Stomach (tissue), 9 donors: ENCODE results near the gene GRK6. TPM values are rescaled to one million over a fixed set of nuclear protein-coding genes. Genes with fewer than 3 reads are reported as not detected.
A peak's percentile ranks its signal among the peaks of the same experiment; 100 is the strongest.

Experiments
- DNase-seq, 2 donors: peaks; one replicate each; pipeline versions ENCODE4 v3.0.0 to v3.0.0-alpha.2; 2013 to 2019
- H3K27ac ChIP-seq, 5 donors: fragments of 200-600 bp in 4 of 5; sonication (generic) in 4 of 5; one replicate each; pipeline ENCODE4 v1.5.1; 2013 to 2019; ENCODE audit warnings: mild to moderate bottlenecking in 1 of 5, moderate library complexity in 1 of 5
- H3K27me3 ChIP-seq, 3 donors: fragments of 200-600 bp; sonication (generic); one replicate each; pipeline ENCODE4 v1.5.1; 2017 to 2019; ENCODE audit warnings: mixed run types in 1 of 3
- H3K36me3 ChIP-seq, 4 donors: fragments of 200-600 bp; sonication (generic); 1 replicate in 3 of 4; 2 replicates in 1 of 4; pipeline ENCODE4 v1.5.1; 2016 to 2019
- H3K4me1 ChIP-seq, 4 donors: fragments of 200-600 bp; sonication (generic); one replicate each; pipeline ENCODE4 v1.5.1; 2016 to 2019
- H3K4me3 ChIP-seq, 4 donors: fragments of 200-600 bp; sonication (generic) in 3 of 4; one replicate each; pipeline ENCODE4 v1.5.1; 2016 to 2019; ENCODE audit warnings: mild to moderate bottlenecking in 1 of 4
- H3K9me3 ChIP-seq, 4 donors: fragments of 200-600 bp; sonication (generic); one replicate each; pipeline ENCODE4 v1.5.1; 2016 to 2019
- CTCF ChIP-seq, 7 experiments: fragments of 450-650 bp in 4 of 7; fragments of 200-600 bp in 3 of 7; sonication (generic) in 3 of 7; IDR thresholded peaks; one replicate each; pipeline ENCODE4 v1.5.1; 2016 to 2019; ENCODE audit warnings: antibody characterized with exemption in 7 of 7, control low read depth in 2 of 7, mild to moderate bottlenecking in 1 of 7
- EP300 ChIP-seq: sonication (generic); formaldehyde crosslinking; IDR thresholded peaks from one replicate; pipeline ENCODE4 v1.6.1; 2017; ENCODE audit warnings: antibody characterized with exemption
- POLR2A ChIP-seq, 4 donors: fragments of 450-650 bp; IDR thresholded peaks; one replicate each; pipeline ENCODE4 v1.6.1; 2016; ENCODE audit warnings: antibody characterized with exemption in 4 of 4, control low read depth in 2 of 4, mild to moderate bottlenecking in 1 of 4, moderate library complexity in 1 of 4
- POLR2AphosphoS5 ChIP-seq, 3 donors: sonication (generic); formaldehyde crosslinking; IDR thresholded peaks; one replicate each; pipeline ENCODE4 v1.6.1; 2016; ENCODE audit warnings: antibody characterized with exemption in 3 of 3
- WGBS, 5 donors: extraction: QIAGEN DNeasy Blood & Tissue Kit in 3 of 5; methylation state at CpG; one replicate each; pipeline versions ENCODE4 v1.1.5 to v1.1.7; 2013 to 2018; 5-methylcytosine and 5-hydroxymethylcytosine counted together
- intact Hi-C: fragments of 100-400 bp; cut with DNase I; formaldehyde crosslinking; loops from one replicate; pipeline ENCODE4 v1.15.1; 2023; ENCODE audit warnings: low total_unique reads
- polyA plus RNA-seq, 3 donors: library from polyadenylated mRNA; stranded (reverse); fragments of 200-250 nt; gene quantifications; one replicate each; pipeline ENCODE4 v1.2.3, GENCODE V29; 2013
- total RNA-seq, 5 donors: library from RNA; depleted of rRNA; stranded (reverse); fragments of >200 nt; gene quantifications; one replicate each; pipeline versions ENCODE4 v1.1.0 to v1.2.3, GENCODE V29; 2014 to 2016
- donor health status: healthy with polysubstance abuse.
- donor health status: Bipolar disorder and iron deficiency.
- donor health status: healthy.

Gene GRK6
- total and polyA plus RNA-seq, 8 donors = 1.8 to 91.2 (median 17.7) TPM

GRCh38 chr5:177402271-177403043 lies 24.0 kb upstream of the GRK6 start:
- H3K4me3 ChIP-seq = peak overlapping the region in 3 of 4 donors; percentile 46 to 79 (median 68)
- DNase-seq = peak; percentile 82 to 91
- no peaks in the 10 kb centered on the region for H3K36me3 ChIP-seq
- TF ChIP-seq POLR2AphosphoS5 (IDR thresholded peaks at IDR 0.05) (peak in 1 of 3 donors; percentile 67), CTCF (IDR thresholded peaks at IDR 0.05) (peak in 5 of 7 experiments; percentile 22 to 68 (median 31)), POLR2A (IDR thresholded peaks at IDR 0.05) (no peak), EP300 (no peak)
- H3K27ac ChIP-seq = no peak overlapping the region
- 6 to 9% (median 8%) methylated on average over 32 to 49 of the region's 49 CpGs for WGBS, 5 donors
- intact Hi-C loops = loop anchor here (5.0 kb wide), 1 partner anchor 55 kb away; no protein-coding TSS in a partner anchor
- H3K4me1 ChIP-seq = peaks cover 31 to 52% (median 45%) of the 10 kb centered on the region in 4 donors
- peaks cover 6 to 77% (median 47%) of the 10 kb centered on the region in 3 donors for H3K27me3 ChIP-seq
- no peaks in the 10 kb centered on the region for H3K9me3 ChIP-seq

GRCh38 chr5:177403102-177403791 lies 23.2 kb upstream of the GRK6 start:
- Histone ChIP-seq H3K27ac (peak overlapping the region in 1 of 5 donors; percentile 62), H3K4me3 (peak overlapping the region; percentile 45 to 79 (median 57)), H3K27me3 (peaks cover 6 to 69% (median 47%) of the 10 kb centered on the region in 3 donors), H3K36me3 (no peaks in the 10 kb centered on the region), H3K9me3 (no peaks in the 10 kb centered on the region), H3K4me1 (peaks cover 31 to 52% (median 45%) of the 10 kb centered on the region in 4 donors)
- DNase-seq = peak; percentile 33 to 59
- intact Hi-C loops = loop anchor here (5.0 kb wide), 1 partner anchor 54 kb away; no protein-coding TSS in a partner anchor
- WGBS, 5 donors = 0 to 8% (median 1%) methylated on average over 9 to 61 of the region's 61 CpGs
- no peak for TF ChIP-seq EP300
- TF ChIP-seq CTCF (IDR thresholded peaks at IDR 0.05) = no peak
- no peak for TF ChIP-seq POLR2AphosphoS5 (IDR thresholded peaks at IDR 0.05)
- no peak for TF ChIP-seq POLR2A (IDR thresholded peaks at IDR 0.05)

- peaks cover 6 to 61% (median 47%) of the 10 kb centered on the region in 3 donors for H3K27me3 ChIP-seq
- H3K4me1 ChIP-seq = peaks cover 31 to 52% (median 45%) of the 10 kb centered on the region in 4 donors
- peak; percentile 91 to 94 for DNase-seq
- WGBS, 5 donors = 0 to 1% (median 0%) methylated on average over 25 to 93 of the region's 93 CpGs
- H3K9me3 ChIP-seq = no peaks in the 10 kb centered on the region
- peak overlapping the region; percentile 45 to 79 (median 57) for H3K4me3 ChIP-seq
- peak overlapping the region in 4 of 5 donors; percentile 27 to 62 (median 41) for H3K27ac ChIP-seq
- intact Hi-C loops = loop anchor here (5.0 kb wide), 1 partner anchor 53 kb away; no protein-coding TSS in a partner anchor
- TF ChIP-seq POLR2A (IDR thresholded peaks at IDR 0.05) = no peak
- peak in 2 of 3 donors; percentile 42 to 75 for TF ChIP-seq POLR2AphosphoS5 (IDR thresholded peaks at IDR 0.05)
- TF ChIP-seq EP300 = no peak
- peak in 5 of 7 experiments; percentile 56 to 72 (median 65) for TF ChIP-seq CTCF (IDR thresholded peaks at IDR 0.05)
- no peaks in the 10 kb centered on the region for H3K36me3 ChIP-seq
Observed at GRCh38 chr5:177403792-177404640, 22.5 kb upstream of the GRK6 start.
